Natural killer cell (primary cell): Measurements from ENCODE around the gene SLC9A6. TPM values are rescaled to one million over a fixed set of nuclear protein-coding genes. Genes with fewer than 3 reads are reported as not detected.

Experiments
- ATAC-seq, 3 donors: fragments of 150-1000 bp in 2 of 3; fragments of 200-7000 bp in 1 of 3; cut with Tn5 transposase; 1 replicate in 1 of 3; 2 replicates in 2 of 3; pipeline ENCODE4 v1.10.0; 2021; ENCODE audit warnings: mild to moderate bottlenecking in 2 of 3, moderate library complexity in 2 of 3
- DNase-seq, 2 donors: peaks; one replicate each; pipeline versions ENCODE4 v3.0.0 to v3.0.0-alpha.2; 2013 to 2021; ENCODE audit warnings: mixed read lengths in 1 of 2
- H3K27ac ChIP-seq: one replicate; pipeline ENCODE4 v1.5.1; 2013; ENCODE audit warnings: mild to moderate bottlenecking, low read length
- H3K27me3 ChIP-seq: one replicate; pipeline ENCODE4 v1.6.1; 2013; ENCODE audit warnings: low read length; ENCODE audit not compliant: control insufficient read depth, insufficient read depth
- H3K36me3 ChIP-seq: one replicate; pipeline ENCODE4 v1.6.1; 2013; ENCODE audit warnings: low read length; ENCODE audit not compliant: control insufficient read depth, insufficient read depth
- H3K4me1 ChIP-seq: one replicate; pipeline ENCODE4 v1.6.1; 2013; ENCODE audit warnings: low read length; ENCODE audit not compliant: control insufficient read depth, insufficient read depth
- H3K4me3 ChIP-seq: one replicate; pipeline ENCODE4 v1.5.1; 2013; ENCODE audit warnings: low read length
- H3K9me3 ChIP-seq: one replicate; pipeline ENCODE4 v1.6.1; 2013; ENCODE audit warnings: low read length; ENCODE audit not compliant: control insufficient read depth, insufficient read depth
- H3K27ac Mint-ChIP-seq, 2 donors: one replicate each; pipeline ENCODE4 v1.8.0; 2022; ENCODE audit warnings: mild to moderate bottlenecking in 2 of 2, mixed read lengths in 2 of 2, moderate library complexity in 1 of 2
- H3K27me3 Mint-ChIP-seq, 2 donors: one replicate each; pipeline ENCODE4 v1.8.0; 2022; ENCODE audit warnings: low read depth in 2 of 2, mixed read lengths in 2 of 2
- H3K36me3 Mint-ChIP-seq: one replicate; pipeline ENCODE4 v1.8.0; 2022; ENCODE audit warnings: mixed read lengths
- H3K4me1 Mint-ChIP-seq, 2 donors: one replicate each; pipeline ENCODE4 v1.8.0; 2022; ENCODE audit warnings: mixed read lengths in 2 of 2
- H3K4me3 Mint-ChIP-seq: one replicate; pipeline ENCODE4 v1.8.0; 2022; ENCODE audit warnings: mild to moderate bottlenecking, moderate library complexity, mixed read lengths
- H3K9me3 Mint-ChIP-seq, 2 donors: one replicate each; pipeline ENCODE4 v1.8.0; 2022; ENCODE audit warnings: mixed read lengths in 2 of 2
- WGBS: methylation state at CpG from one replicate; pipeline ENCODE4 v1.1.7; 2013; ENCODE audit warnings: missing lambda C conversion rate; ENCODE audit not compliant: insufficient coverage; 5-methylcytosine and 5-hydroxymethylcytosine counted together
- intact Hi-C: fragments of 100-400 bp; cut with micrococcal nuclease; formaldehyde crosslinking; loops from one replicate; pipeline ENCODE4 v1.14.2; 2022
- total RNA-seq, 4 donors: library from RNA; stranded (reverse); fragments of 120-200 nt in 1 of 4; gene quantifications; one replicate each; pipeline versions ENCODE4 v1.2.3 to v1.2.4, GENCODE V29; 2013 to 2022
- TF ChIP-seq, protein P1 (sequence below): fragments of 200-600 bp; IDR thresholded peaks from one replicate; pipeline ENCODE4 v1.8.0; 2022; ENCODE audit warnings: antibody characterized with exemption

The SLC9A6 gene
- total RNA-seq, 3 donors from 2014 or later (not counting 1 experiment from before 2014, with no cell fraction given) = 17.1 to 24.0 (median 19.3) TPM

DNA sequence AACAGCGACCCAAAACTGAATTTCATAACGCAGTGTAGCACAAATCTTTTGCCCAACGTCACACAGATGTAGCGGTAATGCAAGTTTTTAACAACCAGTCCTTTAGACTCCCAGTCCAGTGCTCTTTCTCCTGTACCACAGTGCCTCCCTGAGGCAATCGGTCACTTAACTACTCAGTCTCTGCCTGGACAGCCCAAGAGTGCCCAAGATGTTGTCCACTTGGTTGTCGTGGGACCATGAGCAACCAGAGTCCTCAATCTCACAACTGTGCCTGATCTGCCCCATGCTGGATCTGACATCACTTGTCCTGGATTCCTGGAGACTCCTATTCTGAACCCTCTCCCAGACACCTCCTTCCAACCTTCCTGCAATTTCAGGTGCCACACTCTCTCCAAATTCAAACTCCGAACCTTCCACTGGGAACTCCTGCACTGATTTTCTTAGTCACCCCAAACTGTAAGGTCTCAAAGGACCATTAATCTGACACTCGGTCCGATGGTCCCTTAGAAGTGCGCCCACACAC, 12.1 kb upstream of the SLC9A6 start:
- DNase-seq = no peak

DNA sequence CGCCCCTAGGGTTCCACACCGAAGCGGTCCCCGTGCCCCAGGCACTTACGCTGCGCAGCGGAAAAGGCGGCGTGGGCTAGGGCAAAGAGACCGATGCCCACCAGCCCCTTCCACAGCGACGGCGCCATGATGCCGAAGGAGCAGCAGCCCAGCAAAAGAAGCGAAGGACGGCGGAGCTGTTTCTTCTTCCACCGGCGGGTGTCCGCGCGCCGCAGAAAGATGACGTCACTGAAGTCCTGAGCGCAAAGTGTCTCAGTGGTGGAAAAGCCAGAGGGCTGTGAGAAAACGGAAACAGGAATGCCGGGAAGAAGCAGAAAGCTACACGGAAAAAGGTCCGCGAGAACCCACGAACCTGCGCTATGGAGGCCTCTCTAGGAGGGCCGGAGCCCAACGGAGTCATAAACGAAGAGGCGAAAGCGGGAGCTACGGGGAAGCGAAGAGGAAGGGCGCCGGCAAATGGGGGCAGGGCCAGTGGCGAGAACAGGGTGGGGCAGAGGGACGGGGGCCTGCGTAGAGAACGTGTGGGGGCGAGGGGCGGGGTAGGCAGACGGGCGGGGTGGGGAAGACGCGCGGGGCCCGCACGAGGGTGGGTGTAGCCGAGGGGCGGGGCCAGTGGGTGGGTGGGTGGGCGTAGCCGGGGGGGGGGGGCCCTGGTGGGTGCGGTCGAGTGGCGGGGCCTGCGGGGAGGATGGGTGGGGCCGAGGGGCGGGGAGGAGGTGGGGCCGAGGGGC, 11.5 kb upstream of the SLC9A6 start, which contains the start of gene MMGT1:
TSS of gene MMGT1 (minus strand) at position 441 of the 731 bp plus-strand sequence. CDS start at position 128, 313 bp downstream.
- Histone ChIP-seq H3K36me3 (no peaks in the 10 kb centered on the region), H3K27me3 (no peaks in the 10 kb centered on the region), H3K9me3 (no peaks in the 10 kb centered on the region), H3K4me3 (peak within 1 kb of the TSS; percentile 97), H3K4me1 (peaks cover 12% of the 10 kb centered on the region), H3K27ac (peak within 1 kb of the TSS; percentile 97)
- peak within 1 kb of the TSS; percentile 97 for H3K4me3 Mint-ChIP-seq
- H3K9me3 Mint-ChIP-seq = no peaks in the 10 kb centered on the region
- H3K27ac Mint-ChIP-seq = peak within 1 kb of the TSS; percentile 97 to 98
- ATAC-seq (peak; percentile 83 to 90 (median 84)), DNase-seq (peak; percentile 64 to 90)
- H3K36me3 Mint-ChIP-seq = no peaks in the 10 kb centered on the region
- peaks cover 20 to 28% of the 10 kb centered on the region in 2 donors for H3K4me1 Mint-ChIP-seq
- TF ChIP-seq, protein P1, sequence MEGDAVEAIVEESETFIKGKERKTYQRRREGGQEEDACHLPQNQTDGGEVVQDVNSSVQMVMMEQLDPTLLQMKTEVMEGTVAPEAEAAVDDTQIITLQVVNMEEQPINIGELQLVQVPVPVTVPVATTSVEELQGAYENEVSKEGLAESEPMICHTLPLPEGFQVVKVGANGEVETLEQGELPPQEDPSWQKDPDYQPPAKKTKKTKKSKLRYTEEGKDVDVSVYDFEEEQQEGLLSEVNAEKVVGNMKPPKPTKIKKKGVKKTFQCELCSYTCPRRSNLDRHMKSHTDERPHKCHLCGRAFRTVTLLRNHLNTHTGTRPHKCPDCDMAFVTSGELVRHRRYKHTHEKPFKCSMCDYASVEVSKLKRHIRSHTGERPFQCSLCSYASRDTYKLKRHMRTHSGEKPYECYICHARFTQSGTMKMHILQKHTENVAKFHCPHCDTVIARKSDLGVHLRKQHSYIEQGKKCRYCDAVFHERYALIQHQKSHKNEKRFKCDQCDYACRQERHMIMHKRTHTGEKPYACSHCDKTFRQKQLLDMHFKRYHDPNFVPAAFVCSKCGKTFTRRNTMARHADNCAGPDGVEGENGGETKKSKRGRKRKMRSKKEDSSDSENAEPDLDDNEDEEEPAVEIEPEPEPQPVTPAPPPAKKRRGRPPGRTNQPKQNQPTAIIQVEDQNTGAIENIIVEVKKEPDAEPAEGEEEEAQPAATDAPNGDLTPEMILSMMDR = no peak
- 0% methylated on average over 43 of the region's 65 CpGs for WGBS
- peaks cover 0 to 7% of the 10 kb centered on the region in 2 donors for H3K27me3 Mint-ChIP-seq
- intact Hi-C loops = loop anchor here (10.0 kb wide), 1 partner anchor 521 kb away; the partner anchor contains the start of gene HTATSF1

More for the DNA sequence above, 12.1 kb upstream of the SLC9A6 start:
- Mint-ChIP-seq H3K9me3 (no peaks in the 10 kb centered on the region), H3K27ac (peak overlapping the region; percentile 97 to 98), H3K4me3 (peak overlapping the region; percentile 97), H3K4me1 (peaks cover 20 to 28% of the 10 kb centered on the region in 2 donors), H3K27me3 (peaks cover 0 to under 1% of the 10 kb centered on the region in 2 donors), H3K36me3 (no peaks in the 10 kb centered on the region)
- Histone ChIP-seq H3K9me3 (no peaks in the 10 kb centered on the region), H3K36me3 (no peaks in the 10 kb centered on the region), H3K27me3 (no peaks in the 10 kb centered on the region), H3K4me1 (peaks cover 12% of the 10 kb centered on the region), H3K4me3 (peak overlapping the region; percentile 97), H3K27ac (peak overlapping the region; percentile 97)
- no peak for ATAC-seq
- WGBS = 8% methylated on average over 10 of the region's 10 CpGs
- TF ChIP-seq, protein P1 = no peak
- intact Hi-C loops = loop anchor here (10.0 kb wide), 1 partner anchor 522 kb away; the partner anchor contains the start of gene HTATSF1

DNA sequence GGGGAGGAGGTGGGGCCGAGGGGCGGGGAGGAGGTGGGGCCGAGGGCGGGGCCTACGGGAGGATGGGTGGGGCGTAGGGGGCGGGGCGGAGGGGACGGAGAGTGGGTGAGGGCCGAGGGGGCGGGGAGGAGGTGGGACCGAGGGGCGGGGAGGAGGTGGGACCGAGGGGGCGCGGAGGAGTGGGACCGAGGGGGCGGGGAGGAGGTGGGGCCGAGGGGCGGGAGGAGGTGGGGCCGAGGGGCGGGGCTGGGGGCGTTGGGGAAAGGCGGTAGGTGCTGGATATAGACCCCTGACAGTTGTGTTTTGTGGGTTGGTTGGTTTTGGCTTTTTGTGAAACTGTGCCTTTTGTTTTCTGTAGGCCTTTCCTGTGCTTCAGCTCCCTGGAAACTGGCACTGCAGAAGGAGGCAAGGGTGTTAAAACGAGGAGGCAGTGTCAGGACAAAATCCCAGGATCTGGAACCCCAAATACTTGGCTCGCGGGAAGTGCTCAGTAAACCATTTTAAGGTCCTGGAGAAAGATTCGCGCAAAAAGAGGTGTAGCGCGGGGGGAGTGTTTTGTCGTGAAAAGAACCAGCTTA, 10.9 kb upstream of the SLC9A6 start:
- peak; percentile 14 to 84 for DNase-seq
- H3K27ac Mint-ChIP-seq = peak overlapping the region; percentile 66 to 74
- 6% methylated on average over 10 of the region's 32 CpGs for WGBS

More for the DNA sequence above, 10.9 kb upstream of the SLC9A6 start:
- Mint-ChIP-seq H3K36me3 (no peaks in the 10 kb centered on the region), H3K4me3 (peak overlapping the region; percentile 74), H3K9me3 (no peaks in the 10 kb centered on the region), H3K4me1 (peaks cover 20 to 28% of the 10 kb centered on the region in 2 donors), H3K27me3 (peaks cover 0 to 14% of the 10 kb centered on the region in 2 donors)
- peak overlapping the region; percentile 45 for H3K27ac ChIP-seq
- no peaks in the 10 kb centered on the region for H3K36me3 ChIP-seq
- peaks cover 12% of the 10 kb centered on the region for H3K4me1 ChIP-seq
- intact Hi-C loops = loop anchor here (10.0 kb wide), 1 partner anchor 520 kb away; the partner anchor contains the start of gene HTATSF1
- H3K9me3 ChIP-seq = no peaks in the 10 kb centered on the region
- H3K27me3 ChIP-seq = no peaks in the 10 kb centered on the region
- peak overlapping the region; percentile 39 for H3K4me3 ChIP-seq
- peak; percentile 56 to 75 (median 60) for ATAC-seq
- TF ChIP-seq, protein P1 = no peak
